Measurements from ENCODE around the gene NGFR.

The NGFR gene, protein sequence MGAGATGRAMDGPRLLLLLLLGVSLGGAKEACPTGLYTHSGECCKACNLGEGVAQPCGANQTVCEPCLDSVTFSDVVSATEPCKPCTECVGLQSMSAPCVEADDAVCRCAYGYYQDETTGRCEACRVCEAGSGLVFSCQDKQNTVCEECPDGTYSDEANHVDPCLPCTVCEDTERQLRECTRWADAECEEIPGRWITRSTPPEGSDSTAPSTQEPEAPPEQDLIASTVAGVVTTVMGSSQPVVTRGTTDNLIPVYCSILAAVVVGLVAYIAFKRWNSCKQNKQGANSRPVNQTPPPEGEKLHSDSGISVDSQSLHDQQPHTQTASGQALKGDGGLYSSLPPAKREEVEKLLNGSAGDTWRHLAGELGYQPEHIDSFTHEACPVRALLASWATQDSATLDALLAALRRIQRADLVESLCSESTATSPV

DNA sequence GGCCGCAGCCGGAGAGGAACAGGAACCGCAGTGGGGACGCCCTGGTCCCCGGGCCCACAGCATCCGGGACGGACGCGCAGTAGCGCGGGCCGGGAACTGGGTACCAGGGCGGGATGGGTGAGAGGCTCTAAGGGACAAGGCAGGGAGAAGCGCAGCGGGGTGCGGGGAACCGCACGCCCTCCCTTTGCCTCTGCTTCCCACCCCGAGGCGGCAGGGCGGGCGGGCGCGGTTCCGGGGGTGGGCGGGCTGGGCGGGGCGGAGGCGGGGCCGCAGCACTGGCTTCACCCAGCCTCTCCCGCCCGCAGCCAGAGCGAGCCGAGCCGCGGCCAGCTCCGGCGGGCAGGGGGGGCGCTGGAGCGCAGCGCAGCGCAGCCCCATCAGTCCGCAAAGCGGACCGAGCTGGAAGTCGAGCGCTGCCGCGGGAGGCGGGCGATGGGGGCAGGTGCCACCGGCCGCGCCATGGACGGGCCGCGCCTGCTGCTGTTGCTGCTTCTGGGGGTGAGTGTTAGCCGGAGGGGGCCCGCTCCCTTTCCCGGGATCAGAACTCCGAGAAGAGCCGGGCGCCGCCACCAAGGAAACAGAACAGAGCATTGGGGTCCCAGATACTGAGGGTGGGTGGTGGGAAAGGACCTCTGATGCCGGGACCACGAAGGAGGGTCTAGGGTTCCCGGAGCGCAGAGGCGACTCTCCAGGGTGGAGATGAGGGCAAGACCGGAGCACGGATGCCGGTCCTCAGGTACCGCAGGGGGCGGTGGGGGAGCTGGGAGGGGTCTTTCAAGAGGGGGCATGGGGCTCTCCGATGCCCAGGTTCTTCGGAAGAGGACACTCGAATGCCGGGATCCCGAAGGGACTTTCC, at the start of gene NGFR:
Gene NGFR, plus strand, starts transcription at position 308 of the 856 bp plus-strand sequence. Its CDS starts 125 bp downstream, at position 433.
- peak; percentile 62 for DNase-seq (ENCODE audit: low read depth, low spot score)

DNA sequence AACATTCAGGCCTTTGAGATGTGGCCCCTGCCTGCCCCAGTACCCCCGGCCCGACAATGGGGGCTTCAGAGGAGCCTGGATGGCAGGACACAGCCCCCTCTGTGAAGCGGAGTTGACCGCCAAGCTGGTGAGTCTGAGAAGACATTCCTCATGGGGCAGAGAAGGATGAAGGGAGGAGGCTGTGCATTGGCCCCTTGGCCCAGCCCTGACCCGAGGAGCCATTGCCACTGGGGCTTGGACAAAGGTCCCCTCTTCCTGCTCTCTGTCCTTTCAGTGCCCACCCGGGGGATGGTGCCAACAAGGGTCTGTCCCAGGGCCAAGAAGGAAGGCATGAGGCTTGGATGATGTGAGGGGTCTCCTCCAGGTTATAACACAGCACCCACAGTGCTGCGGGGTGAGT, 49.5 kb upstream of the NGFR start:
- DNase-seq (ENCODE audit: low read depth, low spot score), result no peak

DNA sequence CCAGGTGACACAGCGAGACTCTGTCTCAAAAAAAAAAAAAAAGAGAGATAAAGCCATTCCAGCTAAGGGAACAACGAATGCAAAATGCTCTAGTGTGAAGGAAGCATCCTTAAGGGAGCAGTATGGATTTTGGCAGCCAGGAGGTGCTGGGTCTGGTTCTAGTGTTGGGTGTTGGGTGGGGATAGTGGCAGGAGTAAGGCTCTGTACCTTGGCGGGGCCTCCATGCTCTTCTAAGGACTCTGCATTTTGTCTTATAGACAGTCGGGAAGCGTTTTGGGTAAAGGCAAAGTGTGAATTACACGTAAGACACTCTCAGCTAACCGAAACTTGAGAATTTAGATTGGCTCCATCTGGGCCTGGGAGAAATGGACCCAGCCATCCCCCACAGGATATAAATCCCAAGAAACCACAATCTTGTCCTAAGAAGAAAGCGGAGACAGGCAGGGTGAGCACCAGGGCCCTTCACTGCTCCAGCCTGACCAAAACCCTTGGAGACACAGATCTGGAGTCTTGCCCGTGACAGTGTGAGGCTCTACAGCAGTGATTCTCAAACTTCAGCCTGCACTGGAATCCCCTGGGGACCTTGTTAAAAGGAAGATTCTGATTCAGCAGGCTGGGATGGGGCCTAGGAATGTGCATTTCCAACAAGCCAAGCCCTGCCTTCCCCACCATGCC, 47.3 kb upstream of the NGFR start:
- no peak for DNase-seq (ENCODE audit: low read depth, low spot score)

DNA sequence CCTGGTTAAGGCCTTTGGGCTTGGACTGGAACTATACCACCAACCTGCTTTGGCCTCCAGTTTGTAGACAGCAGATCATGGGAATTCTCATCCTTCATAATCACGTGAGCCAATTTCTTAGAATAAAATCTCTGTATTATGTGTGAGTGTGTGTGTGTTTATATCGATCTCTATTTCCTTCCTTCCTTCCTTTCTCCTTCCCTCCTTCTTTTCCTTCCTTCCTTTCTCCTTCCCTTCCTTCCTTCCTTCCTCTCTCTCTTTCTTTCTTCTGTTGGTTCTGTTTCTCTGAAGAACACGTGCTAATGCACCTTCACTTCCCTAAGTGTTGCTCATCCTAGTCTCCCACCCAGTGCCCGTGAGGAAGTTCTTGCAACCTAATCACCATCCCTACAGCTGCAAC, 44.9 kb upstream of the NGFR start:
- DNase-seq (ENCODE audit: low read depth, low spot score), result no peak

DNA sequence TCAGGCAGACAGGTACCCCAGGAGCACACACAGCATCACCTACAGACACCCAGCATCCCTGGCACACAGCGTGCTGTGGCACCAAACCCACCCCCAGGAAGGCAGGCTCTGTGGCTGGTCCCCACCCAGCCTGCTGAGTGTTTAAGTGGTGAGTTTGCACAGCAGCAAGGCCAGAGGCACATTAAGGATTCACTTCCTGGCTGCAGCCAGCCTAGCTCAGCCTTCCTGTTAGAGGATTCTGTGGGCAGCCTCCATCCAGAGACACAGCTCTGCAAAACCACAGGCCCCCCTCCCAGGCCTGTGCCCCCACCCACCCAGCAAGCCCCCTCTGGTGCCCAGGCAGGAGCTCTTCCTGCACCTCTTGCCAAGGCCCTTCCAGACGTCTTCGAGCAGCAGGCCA, 44.4 kb upstream of the NGFR start:
- peak; percentile 55 for DNase-seq (ENCODE audit: low read depth, low spot score)

DNA sequence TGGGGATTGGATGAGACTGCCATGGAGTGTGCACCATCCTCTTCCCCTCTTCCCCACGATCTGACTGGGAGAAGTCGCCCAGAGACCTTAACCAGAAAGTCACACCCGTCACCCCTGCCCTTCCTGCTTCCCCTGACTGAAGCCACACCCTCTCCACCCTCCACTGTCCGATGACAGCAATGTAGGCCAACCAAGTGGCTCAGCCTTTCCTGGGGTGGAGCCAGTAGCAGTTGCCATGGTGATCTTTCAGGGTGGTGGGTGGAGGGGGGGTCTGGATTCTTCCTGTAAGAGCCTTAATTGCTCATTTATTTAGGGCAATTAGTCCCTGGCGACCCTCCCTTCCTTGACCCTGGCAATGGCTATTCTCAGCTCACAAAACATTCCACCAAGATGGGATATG, 42.9 kb upstream of the NGFR start:
- DNase-seq (ENCODE audit: low read depth, low spot score), result no peak

DNA sequence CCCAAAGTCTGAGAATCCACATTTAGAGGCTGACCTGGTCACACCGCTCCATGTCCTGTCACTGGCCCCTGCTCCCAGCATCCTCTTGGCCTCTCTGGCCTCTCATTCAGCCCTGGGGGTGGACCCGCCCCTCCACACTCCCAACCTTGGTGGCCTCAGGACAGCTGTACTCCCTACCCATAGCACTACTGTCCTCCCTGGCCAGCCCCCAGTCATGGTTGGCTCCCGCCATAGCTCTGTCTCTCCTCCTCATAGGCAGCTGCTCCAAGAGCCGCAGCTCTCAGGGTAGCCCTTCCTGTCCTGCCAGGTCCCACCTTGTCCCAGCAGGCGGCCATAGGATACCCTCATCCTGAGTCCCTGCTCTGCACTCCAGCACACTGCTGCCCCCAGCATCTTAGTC, 42.4 kb upstream of the NGFR start:
- no peak for DNase-seq (ENCODE audit: low read depth, low spot score)

DNA sequence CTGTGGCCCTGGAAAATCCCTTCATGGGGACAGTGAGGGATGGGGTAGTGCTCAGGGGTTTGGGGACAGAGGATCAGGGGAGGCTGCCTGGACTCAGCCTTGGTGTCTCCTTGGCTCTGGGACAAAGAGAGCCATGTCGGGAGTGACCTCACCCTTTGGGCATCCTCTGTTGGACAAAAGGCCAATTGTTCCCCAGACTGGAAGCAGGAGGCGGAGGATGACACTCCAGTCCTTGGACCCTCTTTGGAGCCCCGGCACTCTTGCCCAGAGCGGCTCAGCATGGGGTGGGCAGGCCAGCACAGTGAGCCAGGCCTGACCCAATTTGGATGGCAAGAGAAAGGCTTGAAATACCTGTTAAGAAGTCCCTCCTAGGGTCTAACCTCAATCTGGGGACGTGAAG, 41.0 kb upstream of the NGFR start:
- DNase-seq (ENCODE audit: low read depth, low spot score), result peak; percentile 65

DNA sequence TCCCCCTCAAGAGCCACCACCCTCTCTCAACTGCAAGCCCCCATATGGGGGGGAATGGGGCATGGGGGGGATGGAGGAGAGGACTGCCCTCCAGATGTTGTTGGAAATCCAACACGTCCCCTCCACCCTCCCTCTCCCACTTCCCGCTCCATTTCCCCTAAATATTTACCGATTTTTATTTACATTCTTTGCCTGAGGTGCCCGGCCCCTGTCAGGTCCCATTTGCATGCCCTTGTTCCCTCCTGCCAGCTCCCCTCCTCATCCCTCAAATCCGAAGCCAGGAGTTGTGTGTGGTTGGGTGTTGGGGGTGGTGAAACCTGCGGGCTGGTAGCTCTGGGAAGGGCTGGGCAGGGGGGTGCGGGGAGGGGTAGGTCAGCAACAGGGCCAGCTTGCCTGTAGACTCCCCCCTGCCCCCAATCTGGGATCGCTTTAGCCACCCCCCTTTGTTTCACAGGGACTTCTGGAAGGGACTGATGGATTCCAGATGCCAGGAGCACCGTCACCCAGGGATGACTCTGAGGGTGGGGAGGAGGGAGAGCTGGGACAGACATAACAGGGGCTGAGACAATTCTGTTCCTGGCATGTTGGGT, 39.7 kb upstream of the NGFR start:
- DNase-seq (ENCODE audit: low read depth, low spot score), result no peak

DNA sequence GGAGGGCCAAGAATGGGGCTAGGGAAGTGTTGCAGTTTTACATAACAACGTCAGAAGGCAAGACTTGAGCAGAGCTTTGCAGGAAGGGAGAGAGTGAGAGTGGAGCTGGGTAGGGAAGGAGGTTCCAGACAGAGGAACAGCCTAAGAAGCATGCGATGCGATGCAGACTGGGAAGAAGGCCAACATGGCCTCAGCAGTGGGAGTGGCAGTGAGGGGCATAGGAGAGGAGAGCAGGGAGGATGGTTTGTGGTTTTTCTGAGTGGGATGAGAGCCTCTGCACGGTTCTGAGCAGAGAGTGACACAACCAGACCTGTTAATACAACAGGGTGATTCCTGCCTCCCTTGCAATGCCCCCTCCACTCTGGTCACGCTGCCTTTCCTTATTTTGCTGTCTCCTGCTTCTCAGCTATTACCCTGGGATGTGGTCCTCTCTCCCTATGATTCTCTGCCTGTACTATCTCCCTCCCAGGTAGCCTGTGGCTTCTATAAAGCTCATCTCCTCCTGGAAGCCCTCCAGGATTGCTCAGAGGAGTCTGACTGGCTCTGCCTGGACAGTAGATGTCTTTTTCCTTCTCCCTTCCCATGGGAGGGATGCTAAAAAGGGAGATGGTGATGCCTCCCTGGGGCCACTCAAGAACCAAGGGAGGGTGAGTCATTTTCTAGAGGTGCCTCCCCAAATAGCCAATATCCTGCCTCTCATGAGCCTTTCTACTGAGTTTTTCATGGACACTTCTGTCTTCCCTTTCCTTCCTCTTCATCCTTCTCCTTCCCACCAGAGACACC, 38.7 kb upstream of the NGFR start:
- peak; percentile 87 for DNase-seq (ENCODE audit: low read depth, low spot score)

DNA sequence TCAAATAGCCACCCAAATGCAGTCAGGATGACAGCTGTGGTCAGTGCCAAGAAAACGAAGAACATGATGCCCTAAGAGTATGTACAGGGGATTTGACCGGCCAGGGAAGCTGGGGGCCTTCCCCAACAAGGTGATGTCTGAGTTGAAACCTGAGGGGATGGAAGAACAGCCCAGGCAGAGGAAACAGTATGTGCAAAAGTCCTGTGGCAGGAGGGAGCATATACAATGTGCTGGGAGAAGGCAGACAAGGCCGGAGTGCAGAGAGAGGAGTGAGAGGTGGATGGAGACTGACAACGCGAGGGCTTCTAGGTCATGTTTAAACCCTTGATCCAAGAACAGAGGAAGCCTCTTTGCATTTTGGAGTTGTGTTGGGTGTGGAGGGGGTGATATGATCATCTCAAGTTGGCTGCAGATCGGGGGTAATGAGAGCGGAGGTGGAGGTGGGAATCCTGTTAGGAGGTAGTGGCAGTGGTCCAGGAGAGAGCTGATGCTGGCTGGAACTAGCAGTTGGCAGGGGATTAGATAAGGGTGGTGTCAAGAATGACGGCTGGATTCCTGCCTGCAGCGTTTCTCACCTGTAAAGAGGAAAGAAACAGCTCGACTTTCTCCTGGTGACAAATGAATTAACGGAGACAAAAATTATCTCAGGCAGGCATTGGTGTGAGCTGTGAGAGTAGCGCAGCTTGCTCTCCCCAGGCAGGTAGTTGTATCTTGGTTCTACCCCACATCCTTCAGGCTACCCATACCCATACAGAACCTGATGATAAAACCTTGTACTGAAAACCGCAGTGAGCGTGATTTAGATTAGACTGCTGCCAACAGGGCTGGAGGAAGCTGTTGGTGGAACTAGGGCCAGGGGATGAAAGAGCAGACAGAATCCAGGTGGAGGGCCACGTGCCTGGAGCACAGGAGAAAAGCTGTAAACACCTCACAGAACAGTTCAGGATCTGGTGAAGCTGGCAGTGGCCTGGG, 37.2 kb upstream of the NGFR start:
- no peak for DNase-seq (ENCODE audit: low read depth, low spot score)

DNA sequence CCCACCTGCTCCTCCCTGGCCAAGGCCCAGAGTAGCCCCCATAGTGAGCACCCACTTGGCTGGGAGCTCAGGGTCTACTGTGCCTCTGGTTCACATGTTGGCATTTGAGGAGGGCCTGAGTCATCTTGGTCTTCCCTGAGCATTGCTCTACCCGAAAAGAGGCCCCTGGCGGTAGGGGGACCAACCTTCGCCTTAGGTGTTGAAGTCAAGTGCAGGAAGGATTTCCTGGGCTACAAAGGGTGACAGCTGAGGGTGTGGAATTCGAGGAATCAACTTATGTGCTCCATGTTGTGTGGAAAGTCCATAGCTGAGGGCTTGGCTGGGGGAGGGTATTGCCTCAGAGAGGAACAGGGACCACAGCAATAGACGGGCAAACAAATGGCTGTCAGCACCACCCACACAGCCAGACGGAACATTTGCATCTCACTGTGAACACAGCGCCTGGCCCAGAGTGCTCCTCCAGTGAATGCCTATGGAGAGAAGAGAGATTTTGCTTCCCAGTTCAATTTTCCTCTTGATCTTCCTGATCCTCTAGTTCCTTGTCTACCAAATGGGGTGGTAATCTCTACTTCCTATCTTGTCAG, 35.6 kb upstream of the NGFR start:
- no peak for DNase-seq (ENCODE audit: low read depth, low spot score)

DNA sequence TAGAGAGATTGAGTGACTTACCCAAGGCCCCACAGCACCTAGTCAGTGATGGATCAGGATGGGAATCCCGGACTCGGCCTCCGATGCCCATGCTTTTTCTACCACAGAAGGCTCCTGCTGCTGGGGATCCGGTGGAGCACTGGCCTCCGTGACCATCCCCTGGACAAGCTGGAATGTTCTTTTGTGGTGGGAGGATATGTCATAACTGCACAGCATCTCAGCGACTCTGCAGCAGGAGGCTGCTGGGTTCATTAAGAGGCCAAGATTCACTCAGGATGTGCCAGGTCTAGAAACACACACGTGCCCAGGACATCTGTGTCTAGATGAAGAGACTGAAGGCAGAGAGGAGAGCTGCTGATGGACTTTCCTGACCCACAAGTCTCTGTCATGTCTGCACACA, 34.7 kb upstream of the NGFR start:
- DNase-seq (ENCODE audit: low read depth, low spot score), result no peak

DNA sequence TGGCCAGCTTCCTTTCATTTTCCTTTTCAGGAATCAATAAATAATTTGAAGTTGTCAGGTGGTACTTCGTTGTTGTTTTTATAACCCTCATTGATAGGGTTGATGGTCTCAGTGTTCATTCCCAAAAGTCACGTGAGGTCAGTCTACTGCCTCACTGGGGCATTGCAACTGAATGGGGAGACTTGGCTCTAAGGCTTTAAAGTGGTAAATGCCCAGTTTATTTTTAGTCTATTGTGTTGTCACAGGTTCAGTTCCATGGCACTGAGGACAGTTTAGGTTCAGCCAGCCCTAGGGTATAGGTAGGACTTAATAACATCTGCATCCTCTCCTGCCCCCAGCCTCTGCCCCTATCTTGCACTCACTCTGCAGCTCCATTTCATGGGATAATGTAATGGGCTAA, 33.5 kb upstream of the NGFR start:
- DNase-seq (ENCODE audit: low read depth, low spot score), result no peak

DNA sequence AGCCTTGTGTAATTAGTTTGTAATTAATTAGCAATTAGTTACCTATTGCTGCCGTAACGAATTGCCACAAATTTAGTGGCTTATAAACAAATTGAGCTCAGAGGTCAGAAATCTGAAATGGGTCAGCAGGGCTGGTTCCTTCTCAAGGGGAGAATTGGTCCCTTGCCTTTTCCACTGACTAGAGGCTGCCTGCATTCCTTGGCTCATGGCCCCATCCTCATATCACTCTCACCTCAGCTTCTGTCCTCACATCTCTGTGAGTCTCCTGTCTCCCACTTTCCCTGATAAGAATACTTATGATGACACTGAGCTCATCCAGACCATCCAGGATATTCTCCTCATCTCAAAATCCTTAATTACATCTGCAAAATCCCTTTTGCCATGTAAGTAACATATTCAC, 31.0 kb upstream of the NGFR start:
- no peak for DNase-seq (ENCODE audit: low read depth, low spot score)

DNA sequence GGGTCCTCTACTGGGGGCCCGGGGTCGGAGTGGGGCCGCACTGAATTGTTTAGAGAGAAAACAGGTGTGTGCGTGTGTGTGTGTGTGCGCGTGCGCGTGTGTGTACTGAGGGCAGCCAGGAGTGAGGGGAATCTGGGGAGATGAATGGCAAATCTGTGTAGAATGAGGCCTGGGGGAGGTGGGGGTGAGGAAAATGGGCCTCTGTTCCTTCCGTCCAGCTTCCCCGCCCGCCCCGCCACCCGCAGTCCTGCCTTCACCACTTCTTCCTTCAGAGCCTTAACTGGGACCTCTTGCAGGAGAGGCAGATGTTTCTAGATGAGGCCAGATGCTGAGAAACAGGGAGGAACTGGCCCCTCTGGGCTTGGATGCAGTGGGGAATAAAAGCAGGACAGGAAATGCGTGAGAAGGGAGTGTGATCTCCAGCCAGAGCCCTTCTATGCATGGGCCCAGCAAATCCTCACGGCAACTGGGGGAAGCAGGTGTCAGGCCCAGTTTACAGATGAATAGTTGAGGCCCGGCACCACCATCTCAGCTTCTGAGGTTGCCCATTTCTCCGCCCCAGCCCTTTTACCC, 29.7 kb upstream of the NGFR start:
- DNase-seq (ENCODE audit: low read depth, low spot score), result no peak

DNA sequence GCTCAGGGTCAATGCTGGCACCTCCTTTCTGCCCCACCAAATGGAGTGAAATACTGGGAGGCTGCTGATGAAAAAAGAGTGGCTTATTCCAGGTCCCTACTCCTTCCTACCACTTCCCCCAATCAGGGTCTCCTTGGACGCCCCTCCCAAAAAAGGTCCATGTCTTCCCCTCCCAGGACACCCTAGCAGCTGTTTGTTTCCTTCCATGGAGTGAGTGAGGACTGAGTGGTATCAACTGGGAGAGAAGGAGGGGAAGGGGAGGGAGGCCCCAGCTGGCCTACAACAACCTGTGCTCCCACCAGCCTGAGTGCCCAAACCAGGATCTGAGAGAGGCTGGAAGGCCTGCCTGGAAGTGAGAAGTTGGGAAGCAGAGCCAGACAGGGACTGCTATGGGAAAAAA, 28.7 kb upstream of the NGFR start:
- DNase-seq (ENCODE audit: low read depth, low spot score), result no peak

DNA sequence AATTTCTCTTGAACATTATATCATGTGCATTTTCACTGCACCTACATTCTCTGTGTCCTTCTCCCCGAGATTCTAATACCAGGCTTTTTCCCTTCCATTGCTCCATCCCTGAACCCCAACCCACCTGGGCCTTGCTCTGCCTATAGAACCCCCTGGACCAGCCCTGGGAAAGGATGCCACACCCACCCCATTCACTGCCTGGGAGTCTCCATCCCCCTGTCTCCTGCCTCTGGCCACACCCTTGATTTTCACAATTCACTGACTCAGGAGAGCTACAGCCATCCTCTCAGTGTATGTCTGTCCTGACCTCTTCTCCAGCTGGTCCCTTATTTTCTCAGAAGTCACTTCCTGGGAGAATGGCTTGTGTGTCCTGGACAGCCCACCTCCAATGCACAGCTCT, 27.9 kb upstream of the NGFR start:
- no peak for DNase-seq (ENCODE audit: low read depth, low spot score)

DNA sequence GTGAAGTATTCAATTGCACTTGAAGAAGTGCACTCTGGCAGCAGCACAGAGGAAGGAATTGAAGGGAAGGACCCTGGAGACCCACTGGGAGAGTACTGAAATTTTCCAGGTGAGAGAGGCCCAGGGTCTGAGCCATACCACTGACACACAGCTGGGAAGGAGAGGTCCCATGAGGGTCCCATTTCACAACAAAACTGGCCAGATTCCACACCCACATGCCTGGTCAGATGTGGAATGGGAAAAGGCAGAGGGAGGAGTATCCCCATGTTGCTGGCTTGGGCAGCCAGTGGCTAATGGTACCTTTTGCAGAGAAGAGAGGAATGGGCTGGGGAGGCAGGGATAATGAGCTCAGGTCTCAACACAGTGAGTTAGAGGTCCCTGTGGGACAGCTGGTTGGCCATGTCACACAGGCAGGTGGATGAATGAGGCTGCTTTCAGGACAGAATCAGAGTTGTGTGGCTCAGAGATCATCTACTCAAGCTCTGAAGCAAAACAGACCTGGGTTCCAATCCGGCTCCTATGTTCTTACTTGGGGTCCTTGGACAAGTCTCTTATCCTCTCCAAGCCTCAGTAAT, 26.2 kb upstream of the NGFR start:
- no peak for DNase-seq (ENCODE audit: low read depth, low spot score)
